Dedifferentiated amniotic fluid mesenchymal stem cell (primary cell): ENCODE data around the gene TMIGD1.
"Not testable (repeated sequence)": the region's sequence is repeated elsewhere in the genome, so short reads cannot be mapped to it uniquely, and the experiment has no call there.

Experiments
- DNase-seq: peaks from one replicate; pipeline ENCODE4 v3.0.0-alpha.2; 2016; ENCODE audit errors: extremely low spot score

The TMIGD1 gene

GRCh38 chr17:30358055-30358760 is 24.4 kb upstream of the TMIGD1 start:
- no peak for DNase-seq

GRCh38 chr17:30357476-30357875 is 23.6 kb upstream of the TMIGD1 start:
- no peak for DNase-seq

- DNase-seq, result no peak
These were observed 20.8 kb upstream of the TMIGD1 start for GRCh38 chr17:30354701-30355100.

- no peak for DNase-seq
These were observed 18.5 kb upstream of the TMIGD1 start for GRCh38 chr17:30352240-30352814.

- no peak for DNase-seq
These were observed 17.9 kb upstream of the TMIGD1 start for GRCh38 chr17:30351735-30352134.

GRCh38 chr17:30351263-30351662 is 17.4 kb upstream of the TMIGD1 start:
- not testable (repeated sequence) for DNase-seq

- DNase-seq, result no peak
These were observed 15.4 kb upstream of the TMIGD1 start for GRCh38 chr17:30349252-30349651.

GRCh38 chr17:30347488-30347887 is 13.6 kb upstream of the TMIGD1 start:
- DNase-seq, result no peak

- no peak for DNase-seq
These were observed 12.5 kb upstream of the TMIGD1 start for GRCh38 chr17:30346221-30346795.

GRCh38 chr17:30345527-30346075 is 11.7 kb upstream of the TMIGD1 start:
- DNase-seq, result no peak

GRCh38 chr17:30345089-30345433 is 11.2 kb upstream of the TMIGD1 start:
- DNase-seq, result no peak

GRCh38 chr17:30344283-30345088 is 10.6 kb upstream of the TMIGD1 start:
- DNase-seq, result no peak

- DNase-seq, result no peak
These were observed 9.9 kb upstream of the TMIGD1 start for GRCh38 chr17:30343796-30344195.

- DNase-seq, result not testable (repeated sequence)
These were observed 9.4 kb upstream of the TMIGD1 start for GRCh38 chr17:30343244-30343643.

- no peak for DNase-seq
These were observed 7.9 kb upstream of the TMIGD1 start for GRCh38 chr17:30341703-30342249.

- no peak for DNase-seq
These were observed 7.0 kb upstream of the TMIGD1 start for GRCh38 chr17:30340801-30341356.

GRCh38 chr17:30339086-30339485 is 5.2 kb upstream of the TMIGD1 start:
- DNase-seq, result no peak

- no peak for DNase-seq
These were observed 3.6 kb upstream of the TMIGD1 start for GRCh38 chr17:30337393-30337999.

- DNase-seq, result no peak
These were observed 2.7 kb upstream of the TMIGD1 start for GRCh38 chr17:30336369-30337171.

GRCh38 chr17:30334421-30334820 is 564 bp upstream of the TMIGD1 start:
- no peak for DNase-seq
